H1 (cell line): ENCODE data around the gene ELOVL1. TPM values are rescaled to one million over a fixed set of nuclear protein-coding genes. Genes with fewer than 3 reads are reported as not detected.

Source experiments
- CTCF ChIA-PET: fragments of 300-600 bp; sonication (Branson Sonifier 250); formaldehyde crosslinking; loops from one replicate; lab custom pipeline; 2021; ENCODE audit not compliant: partially characterized antibody; lab: Charles Lee
- POLR2A ChIA-PET: fragments of 300-600 bp; sonication (Branson Sonifier 250); formaldehyde crosslinking; loops from one replicate; lab custom pipeline; 2021; ENCODE audit warnings: inconsistent platforms; ENCODE audit not compliant: partially characterized antibody; lab: Charles Lee
- DNase-seq, 2 experiments: peaks; one replicate each; pipeline versions ENCODE4 v3.0.0 to v3.0.0-alpha.2; 2010 to 2022; ENCODE audit warnings: low spot score in 2 of 2, low read depth in 1 of 2, mixed read lengths in 1 of 2
- FAIRE-seq: peaks from 2 replicates; lab custom pipeline; 2011; peaks lifted over from hg19 to GRCh38; lab: Jason Lieb, UNC
- H2AFZ ChIP-seq: 2 replicates; pipeline ENCODE4 v1.8.1; 2012; ENCODE audit warnings: low read length, inconsistent platforms
- H2AK5ac ChIP-seq: 2 replicates; pipeline ENCODE4 v1.6.1; 2013; ENCODE audit warnings: low read depth, low read length
- H2BK120ac ChIP-seq: replicated peaks from 2 replicates; pipeline ENCODE3; 2013; ENCODE audit warnings: low read depth, low read length, inconsistent platforms
- H2BK12ac ChIP-seq: 2 replicates; pipeline ENCODE4 v1.6.1; 2013; ENCODE audit warnings: low read depth, low read length
- H2BK15ac ChIP-seq: 2 replicates; pipeline ENCODE4 v1.6.1; 2013; ENCODE audit warnings: low read length
- H2BK20ac ChIP-seq: 2 replicates; pipeline ENCODE4 v1.6.1; 2013; ENCODE audit warnings: low read length
- H2BK5ac ChIP-seq: 2 replicates; pipeline ENCODE4 v1.6.1; 2013; ENCODE audit warnings: low read depth, low read length
- H3K14ac ChIP-seq: 2 replicates; pipeline ENCODE4 v1.6.1; 2013; ENCODE audit warnings: inconsistent platforms; ENCODE audit not compliant: insufficient read length
- H3K18ac ChIP-seq: 2 replicates; pipeline ENCODE4 v1.6.1; 2013; ENCODE audit warnings: low read length; ENCODE audit errors: extremely low read depth
- H3K23ac ChIP-seq: 2 replicates; pipeline ENCODE4 v1.6.1; 2013; ENCODE audit warnings: inconsistent platforms; ENCODE audit not compliant: insufficient read length
- H3K23me2 ChIP-seq: 2 replicates; pipeline ENCODE4 v1.6.1; 2013; ENCODE audit warnings: low read depth, low read length
- H3K27ac ChIP-seq: 2 replicates; pipeline ENCODE4 v1.6.1; 2011; ENCODE audit warnings: low read depth, low read length, inconsistent platforms
- H3K27me3 ChIP-seq, 4 experiments: replicated peaks in 1 of 4; 1 replicate in 1 of 4; 2 replicates in 3 of 4; pipeline versions ENCODE4 v1.6.1 to v1.8.1; 2011 to 2013; ENCODE audit warnings: low read length in 3 of 4, mild to moderate bottlenecking in 3 of 4, inconsistent platforms in 2 of 4, mixed read lengths in 2 of 4, moderate library complexity in 1 of 4; ENCODE audit not compliant: control insufficient read depth in 3 of 4, insufficient read depth in 3 of 4; ENCODE audit errors: extremely low read depth in 1 of 4
- H3K36me3 ChIP-seq, 4 experiments: 2 replicates each; pipeline versions ENCODE4 v1.6.1 to v1.8.1; 2011 to 2013; ENCODE audit warnings: mild to moderate bottlenecking in 4 of 4, low read length in 3 of 4, moderate library complexity in 2 of 4, control low read depth in 1 of 4, inconsistent platforms in 1 of 4; ENCODE audit not compliant: insufficient read depth in 4 of 4, control insufficient read depth in 2 of 4
- H3K4ac ChIP-seq: replicated peaks from 2 replicates; pipeline ENCODE3; 2013; ENCODE audit warnings: low read length, low read depth, mixed read lengths, inconsistent platforms; ENCODE audit not compliant: insufficient read length
- H3K4me1 ChIP-seq, 4 experiments: replicated peaks in 1 of 4; 1 replicate in 1 of 4; 2 replicates in 3 of 4; pipeline versions ENCODE4 v1.6.1 to v1.8.1; 2011 to 2013; ENCODE audit warnings: low read length in 3 of 4, inconsistent platforms in 2 of 4, mixed read lengths in 1 of 4; ENCODE audit not compliant: insufficient read depth in 4 of 4, control insufficient read depth in 3 of 4
- H3K4me2 ChIP-seq, 2 experiments: 2 replicates each; pipeline versions ENCODE4 v1.6.1 to v1.8.1; 2011 to 2013; ENCODE audit warnings: low read depth in 2 of 2, low read length in 2 of 2, control low read depth in 1 of 2, inconsistent platforms in 1 of 2, mild to moderate bottlenecking in 1 of 2; ENCODE audit not compliant: insufficient read depth in 1 of 2
- H3K4me3 ChIP-seq, 4 experiments: fragments of 200-600, 300-600 bp in 1 of 4; sonication (generic), shearing (Covaris generic), sonication (Bioruptor Twin) in 1 of 4; 2 replicates each; pipeline versions ENCODE4 v1.5.1 to v1.8.1; 2011 to 2016; ENCODE audit warnings: low read length in 4 of 4, low read depth in 3 of 4, control low read depth in 2 of 4, inconsistent platforms in 2 of 4, mild to moderate bottlenecking in 2 of 4, mixed read lengths in 1 of 4, moderate library complexity in 1 of 4; ENCODE audit not compliant: insufficient read depth in 2 of 4; ENCODE audit errors: extremely low read depth in 1 of 4
- H3K56ac ChIP-seq: replicated peaks from 2 replicates; pipeline ENCODE3; 2013; ENCODE audit warnings: low read depth, mild to moderate bottlenecking, mixed read lengths, low read length, inconsistent platforms; ENCODE audit not compliant: insufficient read length
- H3K79me1 ChIP-seq: 2 replicates; pipeline ENCODE4 v1.6.1; 2013; ENCODE audit warnings: low read depth, low read length, control low read depth
- H3K79me2 ChIP-seq, 2 experiments: 2 replicates each; pipeline versions ENCODE4 v1.6.1 to v1.8.1; 2012 to 2013; ENCODE audit warnings: low read length in 2 of 2, mild to moderate bottlenecking in 2 of 2, inconsistent platforms in 1 of 2; ENCODE audit not compliant: insufficient read depth in 2 of 2, control insufficient read depth in 1 of 2
- H3K9ac ChIP-seq, 4 experiments: replicated peaks in 1 of 4; 1 replicate in 1 of 4; 2 replicates in 3 of 4; pipeline versions ENCODE4 v1.6.1 to v1.8.1; 2011 to 2013; ENCODE audit warnings: low read depth in 3 of 4, low read length in 3 of 4, control low read depth in 2 of 4, mild to moderate bottlenecking in 2 of 4, moderate library complexity in 2 of 4, inconsistent platforms in 1 of 4; ENCODE audit errors: extremely low read depth in 1 of 4
- H3K9me3 ChIP-seq, 2 experiments: 2 replicates each; pipeline versions ENCODE4 v1.6.1 to v1.8.1; 2012 to 2013; ENCODE audit warnings: mild to moderate bottlenecking in 2 of 2, moderate library complexity in 2 of 2, control low read depth in 1 of 2, inconsistent platforms in 1 of 2, low read depth in 1 of 2, low read length in 1 of 2, mixed read lengths in 1 of 2; ENCODE audit not compliant: insufficient read depth in 2 of 2
- H4K20me1 ChIP-seq, 2 experiments: replicated peaks in 1 of 2; 2 replicates each; pipeline versions ENCODE3 to v1.8.1; 2011 to 2013; ENCODE audit warnings: inconsistent platforms in 2 of 2, low read length in 2 of 2, mild to moderate bottlenecking in 1 of 2; ENCODE audit not compliant: insufficient read depth in 2 of 2, control insufficient read depth in 1 of 2
- H4K5ac ChIP-seq: 2 replicates; pipeline ENCODE4 v1.6.1; 2013; ENCODE audit warnings: low read length, low read depth, mixed read lengths, inconsistent platforms; ENCODE audit not compliant: insufficient read length
- H4K8ac ChIP-seq: 2 replicates; pipeline ENCODE4 v1.8.0; 2013; ENCODE audit warnings: mild to moderate bottlenecking, moderate library complexity, low read length, inconsistent platforms; ENCODE audit not compliant: insufficient read depth; ENCODE audit errors: extremely low read depth
- H4K91ac ChIP-seq: replicated peaks from 2 replicates; pipeline ENCODE3; 2013; ENCODE audit warnings: low read length, mixed read lengths, inconsistent platforms; ENCODE audit not compliant: insufficient read length
- CBX8 ChIP-seq: fragments of 300-800, 300-1000 bp; sonication (generic); IDR thresholded peaks from 2 replicates; pipeline ENCODE4 v1.7.1; 2016; ENCODE audit warnings: low read depth, low read length, borderline replicate concordance
- CTBP2 ChIP-seq: IDR thresholded peaks from 2 replicates; pipeline ENCODE4 v1.7.0; 2011; ENCODE audit warnings: borderline replicate concordance, mild to moderate bottlenecking, moderate library complexity, mixed read lengths, low read length; ENCODE audit not compliant: insufficient read depth, insufficient read length
- KDM4A ChIP-seq: IDR thresholded peaks from one replicate; pipeline ENCODE4 v1.7.1; 2012; ENCODE audit warnings: low read depth, mild to moderate bottlenecking, moderate library complexity, low read length, inconsistent platforms; ENCODE audit not compliant: severe bottlenecking
- PHF8 ChIP-seq: fragments of 200-600 bp; sonication (generic); conservative IDR thresholded peaks from 2 replicates; pipeline ENCODE4 v1.7.1; 2012; ENCODE audit warnings: low read depth, mild to moderate bottlenecking, inconsistent platforms, low read length, moderate library complexity
- POLR2A ChIP-seq, 2 experiments: IDR thresholded peaks; 1 replicate in 1 of 2; 2 replicates in 1 of 2; pipeline ENCODE4 v1.6.1; 2011; ENCODE audit warnings: low read depth in 2 of 2, low read length in 2 of 2, mild to moderate bottlenecking in 2 of 2; ENCODE audit errors: control extremely low read depth in 1 of 2
- SIRT6 ChIP-seq: IDR thresholded peaks from one replicate; pipeline ENCODE4 v1.7.1; 2012; ENCODE audit warnings: low read length, inconsistent platforms
- TCF12 ChIP-seq: IDR thresholded peaks from 2 replicates; pipeline ENCODE4 v1.6.1; 2011; ENCODE audit warnings: low read depth, mild to moderate bottlenecking, low read length
- YY1 ChIP-seq: IDR thresholded peaks from 2 replicates; pipeline ENCODE4 v1.6.1; 2011; ENCODE audit warnings: low read depth, mild to moderate bottlenecking, low read length
- WGBS, 2 experiments: shearing (Covaris generic) in 1 of 2; methylation state at CpG; one replicate each; pipeline versions ENCODE4 v1.1.6 to v1.1.7; 2013 to 2015; ENCODE audit warnings: low lambda C conversion rate in 2 of 2, mixed read lengths in 2 of 2, inconsistent platforms in 1 of 2, low coverage in 1 of 2, missing lambda C conversion rate in 1 of 2; ENCODE audit not compliant: insufficient replicate concordance in 2 of 2, insufficient coverage in 1 of 2, insufficient read length in 1 of 2; ENCODE audit errors: extremely low coverage in 1 of 2, missing lambda C conversion rate in 1 of 2; 5-methylcytosine and 5-hydroxymethylcytosine counted together
- polyA plus RNA-seq, 7 experiments: library from polyadenylated mRNA; depleted of rRNA in 3 of 7; stranded (reverse) in 5 of 7; unstranded in 2 of 7; fragments of >200 nt in 5 of 7; fragments of 200-250 nt in 2 of 7; gene quantifications; 1 replicate in 5 of 7; 2 replicates in 1 of 7; 4 replicates in 1 of 7; pipeline versions ENCODE4 v1.2.1 to v1.2.3, GENCODE V29; 2011 to 2013; ENCODE audit warnings: missing spikeins in 2 of 7, mixed read lengths in 2 of 7
- total RNA-seq: library from RNA; stranded (reverse); fragmentation: NEBNext Ultra II Directional; extraction: Animal tissue kit (Norgen Biotek cat#: 25700); gene quantifications from 2 replicates; pipeline ENCODE4 v1.2.1, GENCODE V29; 2021
- TF ChIP-seq, protein P1 (sequence below): IDR thresholded peaks from 2 replicates; pipeline ENCODE4 v1.6.1; 2011; ENCODE audit warnings: low read depth, mild to moderate bottlenecking, low read length; ENCODE audit not compliant: insufficient read depth

Gene ELOVL1
- total and polyA plus RNA-seq, 2 of the 8 experiments (the other 6 are each of a cell fraction or from before 2014, with no cell fraction given), result 28.5 to 68.1 TPM

DNA sequence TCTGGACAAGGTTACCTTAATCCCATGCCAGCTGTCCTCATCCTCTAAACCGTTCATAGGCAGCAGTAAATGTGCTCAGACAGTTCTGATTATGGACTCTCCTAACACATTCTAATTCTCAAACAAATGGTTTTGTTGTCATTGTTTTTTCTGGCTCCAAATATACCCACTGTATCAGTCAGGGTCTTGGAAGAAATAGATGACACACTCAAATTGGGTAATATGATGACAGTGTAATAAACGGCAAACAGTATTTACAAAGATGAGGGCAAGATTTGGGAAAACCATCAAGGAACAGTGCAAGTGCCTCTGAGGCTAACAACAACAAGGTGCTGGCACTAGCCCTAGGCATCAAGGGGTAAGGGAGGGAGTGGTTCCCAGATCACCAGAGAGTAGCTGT lies 13.3 kb downstream of the ELOVL1 start:
- H3K27me3 ChIP-seq, result no peaks in the 10 kb centered on the region
- H3K4ac ChIP-seq, result no peak overlapping the region
- no peak overlapping the region for H4K8ac ChIP-seq
- CTCF ChIA-PET, result interaction anchor here (0.9 to 1.5 kb wide), 5 partner anchors 14 to 120 kb away, joined by 3 to 6 read pairs (median 4); partner anchors contain the start of gene ELOVL1
- no peaks in the 10 kb centered on the region for H3K79me1 ChIP-seq
- POLR2A ChIA-PET, result interaction anchor here (1.9 kb wide), 1 partner anchor 12 kb away, joined by 5 read pairs; no protein-coding TSS in a partner anchor
- H3K56ac ChIP-seq, result no peak overlapping the region
- H2BK12ac ChIP-seq, result no peak overlapping the region
- peaks cover 0 to 4% of the 10 kb centered on the region in 2 experiments; a peak in 3 of 4 replicates for H3K79me2 ChIP-seq
- no peak overlapping the region for H3K14ac ChIP-seq
- no peak for FAIRE-seq
- no peaks in the 10 kb centered on the region; a peak in 1 of 8 replicates for H3K36me3 ChIP-seq
- 86% methylated on average over 2 of the region's 2 CpGs; no CpG with 5 or more reads in 1 of the 2 experiments for WGBS, 2 experiments
- H4K91ac ChIP-seq, result no peak overlapping the region
- no peak overlapping the region for H2AFZ ChIP-seq
- no peak overlapping the region for H3K27ac ChIP-seq
- peaks cover 0 to under 1% of the 10 kb centered on the region in 2 experiments for H4K20me1 ChIP-seq
- no peak overlapping the region for H3K4me3 ChIP-seq
- no peak overlapping the region for H3K4me2 ChIP-seq
- no peak overlapping the region for H3K23ac ChIP-seq
- H2BK120ac ChIP-seq, result no peak overlapping the region
- H2BK20ac ChIP-seq, result no peak overlapping the region
- no peaks in the 10 kb centered on the region for H3K9me3 ChIP-seq
- peaks cover 4 to 9% (median 6%) of the 10 kb centered on the region in 4 experiments; a peak in 6 of 7 replicates for H3K4me1 ChIP-seq
- H2AK5ac ChIP-seq, result no peak overlapping the region
- no peak overlapping the region for H3K18ac ChIP-seq
- H4K5ac ChIP-seq, result no peak overlapping the region
- no peak for TF ChIP-seq TCF12
- TF ChIP-seq KDM4A, result no peak
- no peak for TF ChIP-seq CBX8
- TF ChIP-seq YY1, result no peak
- no peak for TF ChIP-seq POLR2A (IDR thresholded peaks at IDR 0.05; ENCODE audit: control extremely low read depth in 1 of 2, low read depth in 2 of 2, low read length in 2 of 2)
- no peak for TF ChIP-seq PHF8
- no peak for TF ChIP-seq CTBP2
- TF ChIP-seq SIRT6, result no peak
- TF ChIP-seq, protein P1, sequence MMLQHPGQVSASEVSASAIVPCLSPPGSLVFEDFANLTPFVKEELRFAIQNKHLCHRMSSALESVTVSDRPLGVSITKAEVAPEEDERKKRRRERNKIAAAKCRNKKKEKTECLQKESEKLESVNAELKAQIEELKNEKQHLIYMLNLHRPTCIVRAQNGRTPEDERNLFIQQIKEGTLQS, result no peak
- H2BK15ac ChIP-seq, result no peak overlapping the region
- H2BK5ac ChIP-seq, result no peak overlapping the region
- H3K9ac ChIP-seq, result no peak overlapping the region
- H3K23me2 ChIP-seq, result peaks cover 7% of the 10 kb centered on the region
- no peak for DNase-seq
